Panc1 (cell line): ENCODE data around the gene TUBA4A. TPM values are rescaled to one million over a fixed set of nuclear protein-coding genes. Genes with fewer than 3 reads are reported as not detected.

Experiments
- ATAC-seq: fragments of 200-7000 bp; cut with Tn5 transposase; 2 replicates; pipeline ENCODE4 v1.9.1; 2020; ENCODE audit warnings: mild to moderate bottlenecking, moderate library complexity
- BruUV-seq: library from RNA; stranded (reverse); fragments of 400-500 nt; replicated peaks from 2 replicates; lab custom pipeline; 2021; lab: Mats Ljungman, UMichigan
- CTCF ChIA-PET: fragments of 300-600 bp; sonication (Branson Sonifier 250); formaldehyde crosslinking; loops from one replicate; lab custom pipeline; 2022; ENCODE audit warnings: antibody characterized with exemption; lab: Charles Lee
- POLR2A ChIA-PET: fragments of 300-600 bp; sonication (Branson Sonifier 250); formaldehyde crosslinking; loops from one replicate; lab custom pipeline; 2022; ENCODE audit warnings: antibody characterized with exemption; lab: Charles Lee
- DNase-seq: peaks from one replicate; pipeline ENCODE4 v3.0.0-alpha.2; 2010; ENCODE audit warnings: low read depth, low spot score
- H3K27ac ChIP-seq: 2 replicates; pipeline ENCODE4 v1.5.1; 2011; ENCODE audit warnings: mild to moderate bottlenecking, low read length, inconsistent platforms
- H3K27me3 ChIP-seq: fragments of 200-500 bp; sonication (Bioruptor generic); 2 replicates; pipeline ENCODE4 v1.6.0; 2014; ENCODE audit warnings: low read length, inconsistent platforms; ENCODE audit not compliant: control insufficient read depth, insufficient read depth
- H3K36me3 ChIP-seq: fragments of 200-500 bp; sonication (Bioruptor generic); 2 replicates; pipeline ENCODE4 v1.5.1; 2014; ENCODE audit warnings: inconsistent platforms, mild to moderate bottlenecking, low read length, moderate library complexity; ENCODE audit not compliant: control insufficient read depth, insufficient read depth
- H3K4me1 ChIP-seq: 2 replicates; pipeline ENCODE4 v1.5.1; 2011; ENCODE audit warnings: inconsistent platforms, mild to moderate bottlenecking, low read length, moderate library complexity; ENCODE audit not compliant: control insufficient read depth, insufficient read depth
- H3K4me3 ChIP-seq, 2 experiments: 2 replicates each; pipeline ENCODE4 v1.5.1; 2011 to 2012; ENCODE audit warnings: low read depth in 2 of 2, low read length in 2 of 2, mild to moderate bottlenecking in 2 of 2, inconsistent platforms in 1 of 2, moderate library complexity in 1 of 2
- H3K9me3 ChIP-seq: fragments of 200-500 bp; sonication (Bioruptor generic); 2 replicates; pipeline ENCODE4 v1.5.1; 2014; ENCODE audit warnings: low read depth, mild to moderate bottlenecking, inconsistent platforms, low read length, moderate library complexity; ENCODE audit not compliant: control insufficient read depth, insufficient read depth
- POLR2AphosphoS5 ChIP-seq: IDR thresholded peaks from 2 replicates; pipeline ENCODE4 v1.6.1; 2012; ENCODE audit warnings: mild to moderate bottlenecking, low read depth, low read length, moderate library complexity
- REST ChIP-seq, 2 experiments: IDR thresholded peaks; 2 replicates each; pipeline ENCODE4 v1.6.1; 2011 to 2012; ENCODE audit warnings: low read depth in 2 of 2, control low read depth in 1 of 2, low read length in 1 of 2, mild to moderate bottlenecking in 1 of 2, moderate library complexity in 1 of 2; ENCODE audit not compliant: insufficient read depth in 1 of 2
- SIN3A ChIP-seq: IDR thresholded peaks from 2 replicates; pipeline ENCODE4 v1.6.1; 2012; ENCODE audit warnings: low read depth, mild to moderate bottlenecking, low read length, moderate library complexity, borderline replicate concordance; ENCODE audit not compliant: insufficient read depth
- TCF7L2 ChIP-seq: IDR thresholded peaks from 2 replicates; pipeline ENCODE4 v1.6.1; 2011; ENCODE audit warnings: mild to moderate bottlenecking, low read depth, low read length, inconsistent platforms
- in situ Hi-C: cut with HindIII; loops from 2 replicates; pipeline ENCODE4 v1.10.0; 2016; ENCODE audit warnings: low sequenced_read_pairs, low pct_unique_long_range_greater_than_20kb
- intact Hi-C: fragments of 100-400 bp; cut with micrococcal nuclease; formaldehyde crosslinking; loops from one replicate; pipeline ENCODE4 v1.10.0; 2022; ENCODE audit not compliant: unreplicated experiment
- total RNA-seq: library from RNA; stranded (reverse); gene quantifications from one replicate; pipeline ENCODE4 v1.2.1, GENCODE V29; 2021; ENCODE audit not compliant: unreplicated experiment
- TF ChIP-seq, protein P1 (sequence below): fragments of 450-650 bp; IDR thresholded peaks from 2 replicates; pipeline ENCODE4 v1.5.1; 2017; ENCODE audit warnings: mild to moderate bottlenecking

TUBA4A gene
- total RNA-seq, 1 experiment from 2014 or later: 12.9 TPM

DNA sequence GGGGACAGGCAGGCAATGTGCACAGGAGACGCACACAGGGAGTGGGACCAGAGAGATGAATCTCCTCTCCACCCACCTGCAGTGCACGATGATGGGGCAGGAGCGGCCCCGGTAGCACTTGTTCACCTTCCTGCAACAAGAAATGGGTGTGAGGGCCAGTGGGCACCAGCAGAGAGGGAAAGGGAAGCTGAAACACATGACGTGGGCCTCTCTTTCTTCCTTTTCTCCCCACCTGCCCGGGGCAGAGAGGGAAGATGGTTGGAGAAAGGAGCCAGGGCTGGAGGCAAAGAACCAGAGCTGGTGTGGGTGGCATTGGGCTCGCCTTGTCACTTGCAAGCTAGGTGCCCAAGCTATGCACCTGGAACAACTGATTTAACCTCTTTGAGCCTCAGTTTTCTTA, 37.7 kb upstream of the TUBA4A start:
- no peak for ATAC-seq

DNA sequence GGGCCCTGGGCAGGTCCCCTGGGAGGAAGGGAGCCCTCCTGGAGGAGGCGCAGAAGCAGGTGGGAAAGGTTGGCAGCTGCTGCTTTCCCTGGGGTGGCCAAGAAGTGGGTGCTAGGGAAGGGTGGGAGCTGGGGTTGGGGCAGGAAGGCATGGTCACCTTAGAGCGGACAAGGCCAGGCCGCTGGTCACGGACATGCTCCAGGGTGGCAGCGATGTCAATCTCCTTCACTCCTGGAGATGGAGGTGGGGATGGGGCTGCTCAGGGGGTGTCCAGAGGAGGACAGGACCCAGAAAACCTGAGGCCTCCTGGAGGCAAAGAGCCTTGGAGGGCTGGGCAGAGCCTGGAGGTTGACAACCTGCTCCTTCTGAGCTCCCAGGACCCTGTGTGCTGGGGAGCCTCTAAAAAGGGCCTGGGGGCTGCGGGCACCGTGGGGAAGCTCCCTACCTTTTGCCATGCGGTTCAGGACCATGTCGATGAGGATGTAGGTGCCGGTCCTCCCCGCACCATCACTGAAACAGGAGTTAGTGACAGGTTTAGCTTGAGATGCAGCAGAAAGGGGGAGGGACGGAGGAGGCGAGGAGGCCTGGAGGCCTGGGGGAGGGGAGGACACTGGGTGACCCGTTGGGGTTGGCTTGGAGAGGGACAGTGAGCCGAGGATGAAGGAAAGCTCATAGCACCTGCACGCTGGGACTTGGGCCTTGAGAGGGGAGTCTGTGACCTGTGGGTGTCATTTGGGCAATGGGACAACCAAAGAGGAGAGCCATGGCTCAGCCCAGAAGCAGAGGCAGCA, 36.9 kb upstream of the TUBA4A start:
- ChIA-PET POLR2A (no interaction called here), CTCF (interaction anchor here (2.2 kb wide), 1 partner anchor 12 kb away, joined by 17 read pairs; the partner anchor contains the start of gene DNAJB2)
- TF ChIP-seq, protein P1, sequence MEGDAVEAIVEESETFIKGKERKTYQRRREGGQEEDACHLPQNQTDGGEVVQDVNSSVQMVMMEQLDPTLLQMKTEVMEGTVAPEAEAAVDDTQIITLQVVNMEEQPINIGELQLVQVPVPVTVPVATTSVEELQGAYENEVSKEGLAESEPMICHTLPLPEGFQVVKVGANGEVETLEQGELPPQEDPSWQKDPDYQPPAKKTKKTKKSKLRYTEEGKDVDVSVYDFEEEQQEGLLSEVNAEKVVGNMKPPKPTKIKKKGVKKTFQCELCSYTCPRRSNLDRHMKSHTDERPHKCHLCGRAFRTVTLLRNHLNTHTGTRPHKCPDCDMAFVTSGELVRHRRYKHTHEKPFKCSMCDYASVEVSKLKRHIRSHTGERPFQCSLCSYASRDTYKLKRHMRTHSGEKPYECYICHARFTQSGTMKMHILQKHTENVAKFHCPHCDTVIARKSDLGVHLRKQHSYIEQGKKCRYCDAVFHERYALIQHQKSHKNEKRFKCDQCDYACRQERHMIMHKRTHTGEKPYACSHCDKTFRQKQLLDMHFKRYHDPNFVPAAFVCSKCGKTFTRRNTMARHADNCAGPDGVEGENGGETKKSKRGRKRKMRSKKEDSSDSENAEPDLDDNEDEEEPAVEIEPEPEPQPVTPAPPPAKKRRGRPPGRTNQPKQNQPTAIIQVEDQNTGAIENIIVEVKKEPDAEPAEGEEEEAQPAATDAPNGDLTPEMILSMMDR: no peak
- TF ChIP-seq POLR2AphosphoS5 (no peak), REST (IDR thresholded peaks at IDR 0.05; ENCODE audit: insufficient read depth in 1 of 2, low read depth in 2 of 2, low read length in 1 of 2) (no peak), SIN3A (no peak), TCF7L2 (no peak)
- no peak for ATAC-seq
- Histone ChIP-seq H3K27me3 (no peaks in the 10 kb centered on the region), H3K27ac (no peak overlapping the region), H3K36me3 (no peaks in the 10 kb centered on the region), H3K4me3 (no peak overlapping the region), H3K9me3 (no peaks in the 10 kb centered on the region), H3K4me1 (peaks cover 4% of the 10 kb centered on the region; the same call in 1 of the 2 replicates)
- BruUV-seq: no TSS peak
- intact Hi-C loops: no loop called here
- DNase-seq: no peak
- in situ Hi-C loops: no loop called here

More for the DNA sequence above, 37.7 kb upstream of the TUBA4A start:
- Histone ChIP-seq H3K36me3 (no peaks in the 10 kb centered on the region), H3K27ac (no peak overlapping the region), H3K9me3 (no peaks in the 10 kb centered on the region), H3K4me3 (no peak overlapping the region), H3K4me1 (peaks cover 4% of the 10 kb centered on the region; the same call in 1 of the 2 replicates), H3K27me3 (no peaks in the 10 kb centered on the region)
- BruUV-seq: no TSS peak
- no peak for TF ChIP-seq REST (IDR thresholded peaks at IDR 0.05; ENCODE audit: insufficient read depth in 1 of 2, low read depth in 2 of 2, low read length in 1 of 2)
- no peak for TF ChIP-seq POLR2AphosphoS5
- TF ChIP-seq TCF7L2: no peak
- no peak for TF ChIP-seq SIN3A
- in situ Hi-C loops: no loop called here
- POLR2A ChIA-PET: no interaction called here
- intact Hi-C loops: no loop called here
- CTCF ChIA-PET: interaction anchor here (2.2 kb wide), 1 partner anchor 12 kb away, joined by 17 read pairs; the partner anchor contains the start of gene DNAJB2
- DNase-seq: no peak
